Astrocyte (in vitro differentiated cells and primary cell): ENCODE data around the gene MRPL41. TPM values are rescaled to one million over a fixed set of nuclear protein-coding genes. Genes with fewer than 3 reads are reported as not detected.
A peak's percentile ranks its signal among the peaks of the same experiment; 100 is the strongest.

Source experiments
- DNase-seq: peaks from one replicate; pipeline ENCODE4 v3.0.0-alpha.2; 2010; ENCODE audit warnings: low read depth
- FAIRE-seq: peaks from 2 replicates; lab custom pipeline; 2011; peaks lifted over from hg19 to GRCh38; lab: Jason Lieb, UNC
- H2AFZ ChIP-seq: 2 replicates; pipeline ENCODE4 v1.6.0; 2012; ENCODE audit warnings: low read depth, low read length, inconsistent platforms
- H3K27ac ChIP-seq: 2 replicates; pipeline ENCODE4 v1.5.1; 2011; ENCODE audit warnings: low read depth, low read length, inconsistent platforms
- H3K27me3 ChIP-seq: 2 replicates; pipeline ENCODE4 v1.6.0; 2011; ENCODE audit warnings: low read length, inconsistent platforms; ENCODE audit not compliant: insufficient read depth
- H3K36me3 ChIP-seq: 2 replicates; pipeline ENCODE4 v1.5.1; 2011; ENCODE audit warnings: low read length, inconsistent platforms; ENCODE audit not compliant: insufficient read depth
- H3K4me1 ChIP-seq: 2 replicates; pipeline ENCODE4 v1.5.1; 2011; ENCODE audit warnings: low read length, inconsistent platforms; ENCODE audit not compliant: insufficient read depth
- H3K4me2 ChIP-seq: 2 replicates; pipeline ENCODE4 v1.6.0; 2012; ENCODE audit warnings: low read length, inconsistent platforms
- H3K4me3 ChIP-seq: 2 replicates; pipeline ENCODE4 v1.5.1; 2011; ENCODE audit warnings: low read depth, mild to moderate bottlenecking, low read length, inconsistent platforms; ENCODE audit not compliant: insufficient read depth
- H3K79me2 ChIP-seq: 2 replicates; pipeline ENCODE4 v1.6.0; 2012; ENCODE audit warnings: mild to moderate bottlenecking, low read length, inconsistent platforms; ENCODE audit not compliant: insufficient read depth
- H3K9ac ChIP-seq: 2 replicates; pipeline ENCODE4 v1.6.0; 2012; ENCODE audit warnings: mild to moderate bottlenecking, low read length, inconsistent platforms
- H3K9me3 ChIP-seq: 2 replicates; pipeline ENCODE4 v1.5.1; 2012; ENCODE audit warnings: low read depth, mild to moderate bottlenecking, low read length, inconsistent platforms; ENCODE audit not compliant: insufficient read depth
- H4K20me1 ChIP-seq: 2 replicates; pipeline ENCODE4 v1.6.0; 2012; ENCODE audit warnings: low read length, inconsistent platforms; ENCODE audit not compliant: insufficient read depth
- H3K27ac Mint-ChIP-seq: one replicate; pipeline ENCODE4 v1.8.0; 2021; ENCODE audit warnings: mild to moderate bottlenecking, mixed read lengths; ENCODE audit not compliant: unreplicated experiment
- H3K27me3 Mint-ChIP-seq: one replicate; pipeline ENCODE4 v1.8.0; 2021; ENCODE audit warnings: low read depth, mixed read lengths; ENCODE audit not compliant: unreplicated experiment
- H3K36me3 Mint-ChIP-seq: one replicate; pipeline ENCODE4 v1.8.0; 2021; ENCODE audit warnings: low read depth, mixed read lengths; ENCODE audit not compliant: unreplicated experiment
- H3K4me1 Mint-ChIP-seq: one replicate; pipeline ENCODE4 v1.8.0; 2021; ENCODE audit warnings: low read depth, mixed read lengths; ENCODE audit not compliant: unreplicated experiment
- H3K4me3 Mint-ChIP-seq: one replicate; pipeline ENCODE4 v1.8.0; 2021; ENCODE audit warnings: mild to moderate bottlenecking, moderate library complexity, mixed read lengths; ENCODE audit not compliant: unreplicated experiment
- H3K9me3 Mint-ChIP-seq: one replicate; pipeline ENCODE4 v1.8.0; 2021; ENCODE audit warnings: mild to moderate bottlenecking, mixed read lengths; ENCODE audit not compliant: unreplicated experiment
- EZH2 ChIP-seq: IDR thresholded peaks from 2 replicates; pipeline ENCODE4 v1.6.1; 2012; ENCODE audit warnings: mild to moderate bottlenecking, low read length, inconsistent platforms; ENCODE audit not compliant: insufficient read depth
- total RNA-seq: library from RNA; stranded (reverse); gene quantifications from 2 replicates; pipeline ENCODE4 v1.2.1, GENCODE V29; 2021
- TF ChIP-seq, protein P1 (sequence below): IDR thresholded peaks from 2 replicates; pipeline ENCODE4 v1.5.1; 2011; ENCODE audit warnings: low read depth, mild to moderate bottlenecking, inconsistent platforms, low read length, moderate library complexity; ENCODE audit not compliant: insufficient read depth

Gene MRPL41
- total RNA-seq, 1 donor from 2014 or later: 58.6 TPM

DNA sequence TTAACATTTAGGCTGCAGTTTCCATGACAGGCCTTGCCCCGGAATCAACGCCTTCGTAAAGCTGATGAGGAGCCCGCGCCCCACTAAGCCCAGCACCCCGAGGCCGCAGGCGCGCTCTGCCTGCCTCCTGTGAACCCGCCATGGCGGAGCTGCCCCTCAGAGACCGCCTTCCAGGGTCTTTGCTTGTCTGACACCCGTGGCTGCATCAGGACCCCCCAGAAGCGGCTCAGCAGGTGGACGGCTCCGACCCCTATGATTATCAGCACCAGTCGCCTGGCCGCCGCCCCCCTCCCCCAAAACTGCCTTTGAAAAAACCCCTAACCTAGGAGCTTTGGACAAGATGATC lies 27.6 kb downstream of the MRPL41 start:
- H3K27me3 Mint-ChIP-seq: no peaks in the 10 kb centered on the region
- TF ChIP-seq, protein P1, sequence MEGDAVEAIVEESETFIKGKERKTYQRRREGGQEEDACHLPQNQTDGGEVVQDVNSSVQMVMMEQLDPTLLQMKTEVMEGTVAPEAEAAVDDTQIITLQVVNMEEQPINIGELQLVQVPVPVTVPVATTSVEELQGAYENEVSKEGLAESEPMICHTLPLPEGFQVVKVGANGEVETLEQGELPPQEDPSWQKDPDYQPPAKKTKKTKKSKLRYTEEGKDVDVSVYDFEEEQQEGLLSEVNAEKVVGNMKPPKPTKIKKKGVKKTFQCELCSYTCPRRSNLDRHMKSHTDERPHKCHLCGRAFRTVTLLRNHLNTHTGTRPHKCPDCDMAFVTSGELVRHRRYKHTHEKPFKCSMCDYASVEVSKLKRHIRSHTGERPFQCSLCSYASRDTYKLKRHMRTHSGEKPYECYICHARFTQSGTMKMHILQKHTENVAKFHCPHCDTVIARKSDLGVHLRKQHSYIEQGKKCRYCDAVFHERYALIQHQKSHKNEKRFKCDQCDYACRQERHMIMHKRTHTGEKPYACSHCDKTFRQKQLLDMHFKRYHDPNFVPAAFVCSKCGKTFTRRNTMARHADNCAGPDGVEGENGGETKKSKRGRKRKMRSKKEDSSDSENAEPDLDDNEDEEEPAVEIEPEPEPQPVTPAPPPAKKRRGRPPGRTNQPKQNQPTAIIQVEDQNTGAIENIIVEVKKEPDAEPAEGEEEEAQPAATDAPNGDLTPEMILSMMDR: no peak
- no peak for TF ChIP-seq EZH2
- DNase-seq (no peak), FAIRE-seq (no peak)
- peaks cover 6% of the 10 kb centered on the region for H3K4me1 Mint-ChIP-seq
- no peaks in the 10 kb centered on the region for H3K9me3 Mint-ChIP-seq
- H3K27me3 ChIP-seq: no peaks in the 10 kb centered on the region
- peak overlapping the region; percentile 90 for H3K4me2 ChIP-seq
- H3K36me3 Mint-ChIP-seq: peaks cover 14% of the 10 kb centered on the region
- peak overlapping the region; percentile 41 for H3K27ac Mint-ChIP-seq
- H3K4me3 Mint-ChIP-seq: peak overlapping the region; percentile 79
- H4K20me1 ChIP-seq: peaks cover 50% of the 10 kb centered on the region
- H3K4me3 ChIP-seq: peak overlapping the region; percentile 87
- H3K9me3 ChIP-seq: no peaks in the 10 kb centered on the region
- peak overlapping the region; percentile 92 for H3K9ac ChIP-seq
- peak overlapping the region; percentile 56 for H3K27ac ChIP-seq
- peaks cover 46% of the 10 kb centered on the region for H3K79me2 ChIP-seq
- peak overlapping the region; percentile 83 for H2AFZ ChIP-seq
- peaks cover 14% of the 10 kb centered on the region for H3K36me3 ChIP-seq
- H3K4me1 ChIP-seq: peaks cover 17% of the 10 kb centered on the region

DNA sequence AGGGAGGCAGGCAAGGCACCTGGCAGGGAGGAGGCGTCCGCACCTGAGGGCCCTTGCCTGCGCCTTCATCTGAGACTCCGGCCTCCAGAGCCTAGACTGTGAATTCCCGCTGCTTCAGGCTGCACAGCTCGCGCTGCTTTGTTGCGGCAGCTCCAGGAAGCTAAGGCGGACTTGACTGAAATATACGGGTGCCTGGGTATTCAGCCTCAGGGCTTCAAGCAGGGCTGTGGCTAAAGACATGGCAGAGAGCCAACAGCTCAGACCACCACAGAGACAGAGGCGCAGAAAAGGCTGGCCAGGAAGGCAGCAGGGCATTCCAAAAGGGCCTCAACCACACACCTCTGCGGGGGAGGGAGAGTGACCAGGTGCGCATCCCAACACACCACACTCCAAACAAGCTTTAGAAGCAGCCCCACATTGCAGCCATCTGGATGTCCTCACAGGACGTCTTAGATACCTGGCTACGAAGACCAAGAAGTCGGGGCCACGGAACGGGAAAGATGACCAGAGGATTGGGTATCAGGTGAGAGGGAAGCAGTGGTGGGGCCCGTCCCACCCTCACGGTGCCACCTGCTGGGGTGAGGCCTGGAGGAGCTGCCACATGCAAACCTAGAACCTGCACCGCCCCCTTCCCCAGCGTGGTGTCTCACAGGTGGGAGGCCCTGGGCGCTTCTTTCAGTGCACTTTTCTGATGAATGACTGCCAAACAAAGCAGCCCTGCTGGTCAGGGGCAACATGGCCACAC lies 28.7 kb downstream of the MRPL41 start:
- Histone ChIP-seq H3K4me2 (no peak overlapping the region), H3K4me1 (peaks cover 17% of the 10 kb centered on the region), H4K20me1 (peaks cover 51% of the 10 kb centered on the region), H3K79me2 (peaks cover 45% of the 10 kb centered on the region), H3K9me3 (no peaks in the 10 kb centered on the region), H3K4me3 (no peak overlapping the region), H3K9ac (no peak overlapping the region), H3K27me3 (no peaks in the 10 kb centered on the region), H3K36me3 (peaks cover 12% of the 10 kb centered on the region), H3K27ac (no peak overlapping the region), H2AFZ (no peak overlapping the region)
- Mint-ChIP-seq H3K27me3 (no peaks in the 10 kb centered on the region), H3K9me3 (no peaks in the 10 kb centered on the region), H3K27ac (peak overlapping the region; percentile 58), H3K4me3 (peak overlapping the region; percentile 20), H3K36me3 (peaks cover 8% of the 10 kb centered on the region), H3K4me1 (peaks cover 6% of the 10 kb centered on the region)
- no peak for FAIRE-seq
- TF ChIP-seq, protein P1: no peak
- TF ChIP-seq EZH2: no peak
- no peak for DNase-seq

DNA sequence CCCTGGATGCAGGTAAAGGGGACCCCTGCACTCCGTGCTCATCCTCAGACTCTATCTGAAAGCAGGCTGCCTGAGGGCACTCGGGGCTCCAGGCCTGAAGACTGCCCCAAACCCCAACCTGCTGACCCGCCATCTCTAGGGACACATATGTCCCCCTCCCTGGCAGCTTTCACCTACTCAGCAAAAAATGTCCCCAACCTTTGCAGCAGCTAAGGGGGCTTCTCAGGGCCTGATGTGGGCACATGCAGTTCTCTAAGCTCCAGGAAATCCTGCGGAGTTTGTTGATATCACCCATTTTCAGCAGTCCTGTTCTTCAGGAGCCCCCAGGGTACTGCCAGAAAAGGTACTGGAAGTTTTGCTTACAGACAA lies 29.3 kb downstream of the MRPL41 start:
- peaks cover 6% of the 10 kb centered on the region for H3K4me1 Mint-ChIP-seq
- Histone ChIP-seq H3K9ac (no peak overlapping the region), H3K4me2 (no peak overlapping the region), H3K79me2 (peaks cover 45% of the 10 kb centered on the region), H3K4me3 (no peak overlapping the region), H3K27me3 (no peaks in the 10 kb centered on the region), H2AFZ (no peak overlapping the region), H3K4me1 (peaks cover 17% of the 10 kb centered on the region), H3K27ac (no peak overlapping the region), H3K36me3 (peaks cover 11% of the 10 kb centered on the region), H3K9me3 (no peaks in the 10 kb centered on the region), H4K20me1 (peaks cover 50% of the 10 kb centered on the region)
- no peak overlapping the region for H3K4me3 Mint-ChIP-seq
- H3K9me3 Mint-ChIP-seq: no peaks in the 10 kb centered on the region
- H3K27ac Mint-ChIP-seq: no peak overlapping the region
- TF ChIP-seq, protein P1: no peak
- no peak for TF ChIP-seq EZH2
- no peaks in the 10 kb centered on the region for H3K27me3 Mint-ChIP-seq
- H3K36me3 Mint-ChIP-seq: peaks cover 4% of the 10 kb centered on the region
- DNase-seq (no peak), FAIRE-seq (no peak)
